Endodermal cell (in vitro differentiated cells): ENCODE results near the gene ST6GALNAC6. TPM values are rescaled to one million over a fixed set of nuclear protein-coding genes. Genes with fewer than 3 reads are reported as not detected.

Experiments
- DNase-seq: peaks from one replicate; pipeline ENCODE4 v3.0.0-alpha.2; 2017
- H3K27ac ChIP-seq: 2 replicates; pipeline ENCODE4 v1.5.1; 2013; ENCODE audit warnings: mild to moderate bottlenecking, low read depth, low read length, moderate library complexity
- H3K27me3 ChIP-seq: 2 replicates; pipeline ENCODE4 v1.6.1; 2013; ENCODE audit warnings: mild to moderate bottlenecking, low read length, moderate library complexity; ENCODE audit not compliant: insufficient read depth, control insufficient read depth, poor library complexity, severe bottlenecking
- H3K36me3 ChIP-seq: 2 replicates; pipeline ENCODE4 v1.7.0; 2013; ENCODE audit warnings: mild to moderate bottlenecking, low read length, moderate library complexity; ENCODE audit not compliant: control insufficient read depth, insufficient read depth
- H3K4me1 ChIP-seq: one replicate; pipeline ENCODE4 v1.7.0; 2013; ENCODE audit warnings: low read length; ENCODE audit not compliant: control insufficient read depth, insufficient read depth
- H3K4me3 ChIP-seq: 2 replicates; pipeline ENCODE4 v1.5.1; 2013; ENCODE audit warnings: mild to moderate bottlenecking, low read length, moderate library complexity
- H3K9ac ChIP-seq: 2 replicates; pipeline ENCODE4 v1.6.1; 2013; ENCODE audit warnings: mild to moderate bottlenecking, low read length, moderate library complexity; ENCODE audit not compliant: poor library complexity, severe bottlenecking; ENCODE audit errors: extremely low read depth
- H3K9me3 ChIP-seq: 2 replicates; pipeline ENCODE4 v1.6.1; 2013; ENCODE audit warnings: mild to moderate bottlenecking, low read length, moderate library complexity; ENCODE audit not compliant: control insufficient read depth
- H3K27ac Mint-ChIP-seq: 2 replicates; pipeline ENCODE4 v1.8.0; 2020; ENCODE audit warnings: mixed read lengths
- H3K27me3 Mint-ChIP-seq: 2 replicates; pipeline ENCODE4 v1.8.0; 2021; ENCODE audit warnings: mild to moderate bottlenecking, mixed read lengths; ENCODE audit not compliant: insufficient read depth
- H3K36me3 Mint-ChIP-seq: 2 replicates; pipeline ENCODE4 v1.8.0; 2020; ENCODE audit warnings: low read depth, mixed read lengths
- H3K4me1 Mint-ChIP-seq: 2 replicates; pipeline ENCODE4 v1.8.0; 2020; ENCODE audit warnings: mixed read lengths
- H3K4me3 Mint-ChIP-seq: 2 replicates; pipeline ENCODE4 v1.8.0; 2020; ENCODE audit warnings: mild to moderate bottlenecking, moderate library complexity, mixed read lengths
- H3K9me3 Mint-ChIP-seq: 2 replicates; pipeline ENCODE4 v1.8.0; 2020; ENCODE audit warnings: mild to moderate bottlenecking, mixed read lengths
- WGBS, 2 experiments: methylation state at CpG; one replicate each; pipeline versions ENCODE4 v1.1.5 to v1.1.7; 2013; ENCODE audit warnings: missing lambda C conversion rate in 2 of 2, mixed read lengths in 1 of 2; ENCODE audit not compliant: insufficient coverage in 1 of 2, insufficient read length in 1 of 2; 5-methylcytosine and 5-hydroxymethylcytosine counted together
- total RNA-seq, 2 donors: library from RNA; stranded (reverse); fragmentation: NEBNext Ultra II Directional in 1 of 2; extraction: Animal tissue kit (Norgen Biotek cat#: 25700) in 1 of 2; gene quantifications; 2 replicates in 1 of 2; 3 replicates in 1 of 2; pipeline ENCODE4 v1.2.1, GENCODE V29; 2021
- TF ChIP-seq, protein P1 (sequence below): fragments of 200-600 bp; sonication (generic); conservative IDR thresholded peaks from 2 replicates; pipeline ENCODE4 v1.5.0; 2021; ENCODE audit warnings: antibody characterized with exemption, mild to moderate bottlenecking

The ST6GALNAC6 gene
- total RNA-seq, 2 donors from 2014 or later: 42.3 to 44.2 TPM

DNA sequence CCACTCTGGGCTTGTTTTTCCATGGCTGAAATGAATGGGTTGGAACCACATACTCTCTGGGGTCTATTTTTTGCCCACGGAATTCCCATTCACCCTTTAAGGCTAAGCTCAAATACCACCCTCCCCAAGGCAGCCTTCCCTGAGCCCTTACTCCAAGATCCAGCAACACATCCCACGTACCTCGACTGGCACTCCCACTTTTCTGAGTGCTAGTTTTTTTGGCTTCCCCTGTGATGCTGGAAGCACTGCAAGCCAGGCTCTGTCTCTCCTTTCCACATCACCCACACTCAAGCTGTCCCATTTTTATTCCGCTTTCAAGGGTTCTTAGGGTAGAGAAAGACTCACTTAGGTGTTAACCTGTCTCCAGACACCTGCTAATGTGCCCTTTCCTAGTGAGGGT is 6.0 kb downstream of the ST6GALNAC6 start:
- Histone ChIP-seq H3K36me3 (peaks cover 61% of the 10 kb centered on the region), H3K4me1 (peaks cover 4% of the 10 kb centered on the region), H3K9me3 (peaks cover 29% of the 10 kb centered on the region), H3K27me3 (no peaks in the 10 kb centered on the region), H3K27ac (no peak overlapping the region), H3K9ac (no peak overlapping the region), H3K4me3 (no peak overlapping the region)
- Mint-ChIP-seq H3K36me3 (peaks cover 68% of the 10 kb centered on the region), H3K27ac (no peak overlapping the region), H3K9me3 (peaks cover 23% of the 10 kb centered on the region), H3K4me3 (no peak overlapping the region), H3K27me3 (no peaks in the 10 kb centered on the region), H3K4me1 (peaks cover 7% of the 10 kb centered on the region)
- 89 to 94% methylated on average over 4 of the region's 4 CpGs for WGBS, 2 experiments
- DNase-seq: no peak
- TF ChIP-seq, protein P1, sequence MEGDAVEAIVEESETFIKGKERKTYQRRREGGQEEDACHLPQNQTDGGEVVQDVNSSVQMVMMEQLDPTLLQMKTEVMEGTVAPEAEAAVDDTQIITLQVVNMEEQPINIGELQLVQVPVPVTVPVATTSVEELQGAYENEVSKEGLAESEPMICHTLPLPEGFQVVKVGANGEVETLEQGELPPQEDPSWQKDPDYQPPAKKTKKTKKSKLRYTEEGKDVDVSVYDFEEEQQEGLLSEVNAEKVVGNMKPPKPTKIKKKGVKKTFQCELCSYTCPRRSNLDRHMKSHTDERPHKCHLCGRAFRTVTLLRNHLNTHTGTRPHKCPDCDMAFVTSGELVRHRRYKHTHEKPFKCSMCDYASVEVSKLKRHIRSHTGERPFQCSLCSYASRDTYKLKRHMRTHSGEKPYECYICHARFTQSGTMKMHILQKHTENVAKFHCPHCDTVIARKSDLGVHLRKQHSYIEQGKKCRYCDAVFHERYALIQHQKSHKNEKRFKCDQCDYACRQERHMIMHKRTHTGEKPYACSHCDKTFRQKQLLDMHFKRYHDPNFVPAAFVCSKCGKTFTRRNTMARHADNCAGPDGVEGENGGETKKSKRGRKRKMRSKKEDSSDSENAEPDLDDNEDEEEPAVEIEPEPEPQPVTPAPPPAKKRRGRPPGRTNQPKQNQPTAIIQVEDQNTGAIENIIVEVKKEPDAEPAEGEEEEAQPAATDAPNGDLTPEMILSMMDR: no peak

DNA sequence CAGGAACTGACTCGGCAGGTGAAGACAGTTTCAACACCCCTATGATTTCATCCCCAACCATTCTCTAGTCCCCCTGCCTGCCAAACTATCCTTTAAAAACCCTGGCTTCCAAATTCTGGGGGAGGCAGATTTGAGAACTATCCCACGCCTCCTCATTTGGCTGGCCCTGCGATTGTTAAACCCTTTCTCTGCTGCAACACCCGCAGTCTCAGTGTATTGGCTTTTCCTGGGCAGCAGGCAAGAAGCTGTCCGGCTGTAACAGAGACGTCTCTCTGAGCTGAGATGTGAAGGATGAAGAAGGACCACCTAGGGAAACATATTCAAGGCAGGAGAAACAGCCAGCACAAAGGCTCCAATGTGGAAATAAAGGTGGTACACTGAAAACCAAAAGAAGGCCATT is 6.6 kb downstream of the ST6GALNAC6 start:
- no peak for DNase-seq
- Histone ChIP-seq H3K9ac (no peak overlapping the region), H3K4me3 (no peak overlapping the region), H3K36me3 (peaks cover 62% of the 10 kb centered on the region), H3K9me3 (peaks cover 29% of the 10 kb centered on the region), H3K27me3 (no peaks in the 10 kb centered on the region), H3K4me1 (peaks cover 4% of the 10 kb centered on the region), H3K27ac (no peak overlapping the region)
- TF ChIP-seq, protein P1: no peak
- Mint-ChIP-seq H3K27me3 (no peaks in the 10 kb centered on the region), H3K4me1 (peaks cover 7% of the 10 kb centered on the region), H3K36me3 (peaks cover 69% of the 10 kb centered on the region), H3K27ac (no peak overlapping the region), H3K4me3 (no peak overlapping the region), H3K9me3 (peaks cover 23% of the 10 kb centered on the region)
- 96 to 98% methylated on average over 5 to 6 of the region's 6 CpGs for whole genome bisulfite sequencing, 2 experiments

DNA sequence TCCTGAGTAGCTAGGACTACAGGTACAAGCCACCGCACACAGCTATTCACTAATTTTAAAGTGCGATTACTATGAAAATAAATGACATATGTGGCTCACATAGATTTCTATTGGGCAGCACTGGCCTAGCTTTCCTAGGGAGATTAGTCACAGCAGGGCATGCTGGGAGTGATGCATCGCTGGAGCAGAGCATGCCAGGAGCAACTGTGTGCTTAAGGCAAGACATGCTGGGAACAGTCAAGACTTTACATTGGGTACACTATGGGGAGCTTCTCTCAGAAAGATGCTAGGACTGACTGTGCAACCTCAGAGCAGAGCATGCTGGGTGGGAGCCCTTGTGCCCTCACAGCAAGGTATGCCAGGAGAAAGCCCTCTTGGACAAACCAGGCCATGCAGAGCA is 9.3 kb downstream of the ST6GALNAC6 start:
- peaks cover 70% of the 10 kb centered on the region for H3K36me3 Mint-ChIP-seq

More for the DNA sequence above, 9.3 kb downstream of the ST6GALNAC6 start:
- peaks cover 23% of the 10 kb centered on the region for H3K9me3 Mint-ChIP-seq
- H3K4me1 Mint-ChIP-seq: no peaks in the 10 kb centered on the region
- H3K27ac ChIP-seq: no peak overlapping the region
- H3K27ac Mint-ChIP-seq: no peak overlapping the region
- H3K36me3 ChIP-seq: peaks cover 63% of the 10 kb centered on the region
- H3K4me1 ChIP-seq: no peaks in the 10 kb centered on the region
- H3K4me3 Mint-ChIP-seq: no peak overlapping the region
- no peaks in the 10 kb centered on the region for H3K27me3 Mint-ChIP-seq
- DNase-seq: no peak
- TF ChIP-seq, protein P1: no peak
- H3K9me3 ChIP-seq: peaks cover 26% of the 10 kb centered on the region
- H3K27me3 ChIP-seq: no peaks in the 10 kb centered on the region
- H3K4me3 ChIP-seq: no peak overlapping the region
- 90 to 97% methylated on average over 3 of the region's 3 CpGs for WGBS, 2 experiments
- H3K9ac ChIP-seq: no peak overlapping the region
